IPS-18a (cell line): ENCODE results near the gene SPRING1.

ENCODE experiments used
- H3K27ac ChIP-seq: one replicate; pipeline ENCODE4 v1.5.1; 2013; ENCODE audit warnings: low read length
- H3K27me3 ChIP-seq: one replicate; pipeline ENCODE4 v1.6.1; 2013; ENCODE audit warnings: mild to moderate bottlenecking, low read length; ENCODE audit not compliant: control insufficient read depth, insufficient read depth
- H3K36me3 ChIP-seq: one replicate; pipeline ENCODE4 v1.6.1; 2013; ENCODE audit warnings: low read depth, low read length; ENCODE audit not compliant: control insufficient read depth
- H3K4me1 ChIP-seq: one replicate; pipeline ENCODE4 v1.6.1; 2013; ENCODE audit warnings: low read depth, low read length; ENCODE audit not compliant: control insufficient read depth
- H3K4me3 ChIP-seq: one replicate; pipeline ENCODE4 v1.5.1; 2013; ENCODE audit warnings: low read length
- H3K9ac ChIP-seq: one replicate; pipeline ENCODE4 v1.6.1; 2013; ENCODE audit warnings: mild to moderate bottlenecking, low read length, moderate library complexity
- H3K9me3 ChIP-seq: one replicate; pipeline ENCODE4 v1.6.1; 2013; ENCODE audit warnings: low read depth, low read length; ENCODE audit not compliant: control insufficient read depth

The SPRING1 gene

DNA sequence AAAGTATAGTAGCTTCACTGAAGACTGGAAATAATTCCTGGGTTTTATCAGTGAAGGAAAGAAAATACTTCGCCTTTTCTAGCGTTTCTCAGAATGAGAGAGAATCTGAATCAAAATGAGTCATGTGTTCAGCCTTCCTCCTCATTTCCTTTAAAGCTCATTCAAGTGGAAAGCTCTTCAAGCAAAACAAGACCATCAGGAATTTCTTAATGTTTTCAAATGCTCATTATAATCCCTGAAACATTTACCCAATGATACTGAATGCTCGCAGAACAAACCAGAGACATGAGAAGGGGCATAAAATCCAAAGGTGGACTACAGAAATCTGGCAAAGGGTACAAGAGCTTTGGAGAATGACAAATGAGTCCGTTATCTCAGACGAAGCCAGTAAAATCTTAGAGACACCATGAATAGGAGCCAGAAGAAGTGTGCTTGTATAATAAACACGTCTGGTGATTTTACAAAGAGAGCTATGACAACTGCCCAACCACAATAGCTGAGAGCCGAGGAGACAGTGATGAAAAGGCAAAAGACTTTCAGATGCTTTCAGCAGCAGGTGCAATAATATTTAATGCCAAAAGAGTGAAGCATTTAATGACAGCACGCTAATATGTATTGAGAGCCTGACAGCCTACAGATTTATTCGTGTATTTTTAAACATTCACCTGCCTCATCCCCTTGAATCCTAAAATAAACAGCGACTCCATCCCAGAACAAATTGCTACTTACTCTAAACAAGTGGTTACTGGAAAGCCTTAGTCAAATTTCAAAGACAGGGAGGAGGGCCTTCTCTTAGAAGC, 19.0 kb downstream of the SPRING1 start:
- Histone ChIP-seq H3K4me3 (no peak overlapping the region), H3K27ac (no peak overlapping the region), H3K27me3 (no peaks in the 10 kb centered on the region), H3K9ac (no peak overlapping the region), H3K36me3 (peaks cover 41% of the 10 kb centered on the region), H3K4me1 (peaks cover 7% of the 10 kb centered on the region), H3K9me3 (no peaks in the 10 kb centered on the region)

- Histone ChIP-seq H3K36me3 (peaks cover 41% of the 10 kb centered on the region), H3K9ac (no peak overlapping the region), H3K4me3 (no peak overlapping the region), H3K4me1 (peaks cover 7% of the 10 kb centered on the region), H3K9me3 (no peaks in the 10 kb centered on the region), H3K27me3 (no peaks in the 10 kb centered on the region), H3K27ac (no peak overlapping the region)
Observed at GRCh38 chr12:116717466-116718437, 20.1 kb downstream of the SPRING1 start.

GRCh38 chr12:116714175-116714574, 23.7 kb downstream of the SPRING1 start:
- peaks cover 14% of the 10 kb centered on the region for H3K27me3 ChIP-seq
- peaks cover 7% of the 10 kb centered on the region for H3K4me1 ChIP-seq
- H3K4me3 ChIP-seq: no peak overlapping the region
- H3K36me3 ChIP-seq: peaks cover 28% of the 10 kb centered on the region
- H3K9ac ChIP-seq: no peak overlapping the region
- H3K27ac ChIP-seq: no peak overlapping the region
- H3K9me3 ChIP-seq: no peaks in the 10 kb centered on the region

DNA sequence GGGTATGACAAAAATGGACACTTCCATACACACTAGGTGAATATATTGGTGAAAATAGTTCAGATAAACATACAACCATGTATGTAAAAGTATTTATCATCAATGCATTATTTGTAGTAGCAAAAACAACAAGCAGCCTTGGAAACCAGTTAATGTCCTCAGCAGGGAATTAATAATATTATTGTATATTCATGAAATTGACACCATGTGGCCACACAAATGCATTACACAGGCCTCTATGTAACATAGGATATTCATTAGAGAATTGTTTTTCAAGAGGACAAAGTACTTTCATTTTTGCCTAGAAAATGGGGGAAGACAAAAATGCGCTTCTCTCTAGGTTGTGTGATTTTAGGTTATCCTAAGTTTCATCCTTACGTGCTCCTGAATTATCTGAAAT, 24.3 kb downstream of the SPRING1 start:
- Histone ChIP-seq H3K4me1 (peaks cover 6% of the 10 kb centered on the region), H3K9ac (no peak overlapping the region), H3K36me3 (peaks cover 28% of the 10 kb centered on the region), H3K9me3 (no peaks in the 10 kb centered on the region), H3K27ac (no peak overlapping the region), H3K4me3 (no peak overlapping the region), H3K27me3 (peaks cover 20% of the 10 kb centered on the region)

GRCh38 chr12:116712458-116713303, 25.2 kb downstream of the SPRING1 start:
- Histone ChIP-seq H3K36me3 (peaks cover 28% of the 10 kb centered on the region), H3K27me3 (peaks cover 22% of the 10 kb centered on the region), H3K9ac (no peak overlapping the region), H3K27ac (no peak overlapping the region), H3K9me3 (no peaks in the 10 kb centered on the region), H3K4me3 (no peak overlapping the region), H3K4me1 (no peaks in the 10 kb centered on the region)

- H3K4me1 ChIP-seq: no peaks in the 10 kb centered on the region
- no peak overlapping the region for H3K4me3 ChIP-seq
- H3K9me3 ChIP-seq: no peaks in the 10 kb centered on the region
- H3K27me3 ChIP-seq: peaks cover 22% of the 10 kb centered on the region
- H3K27ac ChIP-seq: no peak overlapping the region
- peaks cover 10% of the 10 kb centered on the region for H3K36me3 ChIP-seq
- H3K9ac ChIP-seq: no peak overlapping the region
Observed at GRCh38 chr12:116710370-116711150, 27.3 kb downstream of the SPRING1 start.

- Histone ChIP-seq H3K36me3 (peaks cover 5% of the 10 kb centered on the region), H3K9ac (no peak overlapping the region), H3K27ac (no peak overlapping the region), H3K9me3 (no peaks in the 10 kb centered on the region), H3K4me3 (no peak overlapping the region), H3K27me3 (peaks cover 22% of the 10 kb centered on the region), H3K4me1 (no peaks in the 10 kb centered on the region)
Observed at GRCh38 chr12:116709768-116710167, 28.1 kb downstream of the SPRING1 start.

- Histone ChIP-seq H3K9ac (no peak overlapping the region), H3K9me3 (no peaks in the 10 kb centered on the region), H3K27me3 (peaks cover 22% of the 10 kb centered on the region), H3K4me3 (no peak overlapping the region), H3K27ac (no peak overlapping the region), H3K4me1 (no peaks in the 10 kb centered on the region), H3K36me3 (peaks cover 5% of the 10 kb centered on the region)
Observed at GRCh38 chr12:116708826-116709756, 28.8 kb downstream of the SPRING1 start.

- Histone ChIP-seq H3K9me3 (no peaks in the 10 kb centered on the region), H3K4me3 (no peak overlapping the region), H3K9ac (no peak overlapping the region), H3K27me3 (peaks cover 22% of the 10 kb centered on the region), H3K4me1 (no peaks in the 10 kb centered on the region), H3K27ac (no peak overlapping the region), H3K36me3 (peaks cover 5% of the 10 kb centered on the region)
Observed at GRCh38 chr12:116707751-116708150, 30.1 kb downstream of the SPRING1 start.
